GM21515 (cell line): Measurements from ENCODE around the gene SAMD4A.

Experiments
- ATAC-seq: cut with Tn5 transposase; IDR thresholded peaks from one replicate; pipeline ENCODE4 v1.9.1; 2021; ENCODE audit not compliant: unreplicated experiment

The SAMD4A gene

DNA sequence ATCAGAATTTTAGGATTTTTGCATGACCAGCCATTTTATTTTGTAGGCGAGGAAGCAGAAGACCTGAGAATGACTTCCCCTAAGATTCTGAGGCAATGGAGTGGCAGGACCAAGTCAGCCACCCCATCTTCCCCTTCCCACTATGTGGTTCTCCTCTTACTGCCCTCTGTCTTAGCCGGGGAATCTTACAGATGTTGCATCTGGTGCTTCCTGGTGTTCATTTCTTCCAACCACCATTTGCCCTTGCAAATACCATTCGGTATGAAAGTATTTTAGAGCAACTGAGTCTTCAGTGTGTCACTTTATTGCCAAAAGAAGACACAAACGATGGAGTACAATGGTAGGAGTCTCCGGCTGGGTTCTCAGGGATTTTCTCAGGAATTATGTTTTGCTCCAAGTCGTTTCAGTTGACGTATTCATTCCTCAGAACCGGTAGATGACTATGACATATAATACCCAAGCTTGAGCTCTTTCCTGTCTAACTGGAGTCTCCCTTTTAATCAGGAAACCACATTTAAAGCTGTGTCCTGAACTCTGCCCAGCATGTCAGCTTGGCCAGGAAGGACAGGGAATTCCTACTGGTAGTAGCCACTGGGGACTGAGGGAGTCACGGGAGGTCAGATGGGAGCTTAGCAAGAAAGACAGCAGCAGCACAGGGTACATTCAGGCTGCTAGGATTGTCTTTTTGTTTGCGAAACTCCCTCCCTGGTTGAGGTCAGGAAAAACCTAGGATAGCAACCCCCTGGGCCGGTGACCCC, 87.0 kb downstream of the SAMD4A start:
- ATAC-seq: no peak

- ATAC-seq: no peak
Measured at GRCh38 chr14:54654605-54655004, 87.7 kb downstream of the SAMD4A start.

DNA sequence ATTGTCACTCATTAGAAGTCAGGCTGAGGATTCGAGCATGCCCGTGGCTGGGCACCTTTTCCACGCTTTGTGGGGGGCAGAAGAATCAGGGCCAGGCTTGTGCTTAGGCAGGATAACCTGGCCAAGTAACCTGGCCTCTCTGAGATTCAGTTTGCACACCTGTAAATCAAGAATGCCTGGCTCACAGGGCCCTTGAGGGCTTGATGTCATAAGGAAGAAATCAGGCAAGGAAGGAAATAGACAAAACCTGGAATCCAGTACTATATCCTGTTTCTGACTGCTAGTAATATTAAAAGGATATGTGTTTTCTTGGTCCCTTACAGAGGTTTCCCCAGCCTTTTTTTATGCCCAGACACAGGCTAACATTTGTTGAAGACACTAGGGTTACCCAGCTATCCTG, 91.9 kb downstream of the SAMD4A start:
- ATAC-seq: no peak

- no peak for ATAC-seq
Measured at GRCh38 chr14:54659365-54659764, 92.4 kb downstream of the SAMD4A start.

DNA sequence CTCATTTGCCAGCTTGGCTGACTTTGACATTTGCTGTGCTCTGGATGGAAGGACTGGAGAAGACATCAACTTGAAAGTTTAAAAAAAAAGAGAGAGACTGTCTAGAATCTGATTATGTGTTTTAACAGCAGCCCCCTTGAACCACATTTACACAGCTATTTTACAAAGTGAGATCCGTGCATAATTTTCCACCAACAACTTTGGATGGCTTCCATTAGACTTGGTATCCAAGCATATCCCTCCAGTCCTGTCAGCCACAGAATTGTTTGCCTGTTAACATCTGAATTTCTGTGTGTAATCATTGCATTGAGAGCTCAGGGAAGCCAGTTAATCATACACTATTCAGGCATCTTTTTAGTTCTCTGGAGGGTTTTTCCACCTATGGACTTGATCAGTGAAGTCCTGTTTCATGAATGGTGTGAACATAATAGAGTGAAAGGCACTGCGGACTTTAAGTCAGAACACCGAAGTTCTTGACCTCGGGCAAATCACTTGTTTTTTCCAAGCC, 93.7 kb downstream of the SAMD4A start:
- no peak for ATAC-seq

DNA sequence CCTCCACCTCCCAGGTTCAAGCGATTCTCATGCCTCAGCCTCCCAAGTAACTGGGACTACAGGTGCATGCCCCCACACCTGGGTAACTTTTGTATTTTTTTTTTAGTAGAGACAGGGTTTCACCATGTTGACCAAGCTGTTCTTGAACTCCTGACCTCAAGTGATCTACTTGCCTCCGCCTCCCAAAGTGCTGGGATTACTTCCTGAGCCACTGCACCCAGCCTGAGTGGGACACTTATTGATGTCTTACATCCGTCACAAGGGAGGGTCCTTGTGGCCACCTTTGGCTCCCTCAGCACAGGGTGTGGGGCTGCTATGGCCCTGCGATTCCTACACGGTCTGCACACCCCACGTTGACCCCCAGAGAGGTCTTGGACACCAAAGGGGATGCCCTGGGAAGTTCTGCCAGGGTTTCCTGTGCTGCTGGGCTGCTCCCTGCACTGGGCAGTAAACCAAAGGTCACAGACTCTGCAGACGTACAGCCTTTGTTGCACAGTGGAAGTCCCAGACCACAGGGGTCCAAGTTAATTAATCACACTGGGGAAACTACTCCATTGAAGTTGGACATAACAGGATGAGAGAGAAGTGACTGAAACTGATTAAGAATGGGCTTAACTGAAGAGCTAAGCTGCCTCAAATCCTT, 95.7 kb downstream of the SAMD4A start:
- ATAC-seq: no peak

DNA sequence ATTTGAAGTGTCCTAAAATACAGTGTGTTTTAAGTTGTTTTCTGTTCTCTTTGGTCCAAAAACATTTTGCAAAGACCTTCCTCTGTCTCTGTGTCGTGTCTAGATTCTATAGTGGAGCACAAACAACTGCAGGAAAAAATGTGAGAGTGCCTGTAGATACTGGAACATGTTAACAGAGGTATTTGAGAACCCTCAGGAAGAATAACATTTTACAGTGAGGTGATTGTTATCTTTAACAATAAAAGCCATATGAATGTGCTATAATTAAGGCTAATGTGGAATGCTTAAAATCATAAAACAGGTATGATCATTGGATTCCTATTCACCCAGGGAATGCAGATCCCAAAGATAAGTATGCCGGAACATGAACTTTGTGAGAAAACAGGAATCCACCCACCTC, 98.0 kb downstream of the SAMD4A start:
- no peak for ATAC-seq

- no peak for ATAC-seq
Measured at GRCh38 chr14:54665946-54666345, 99.0 kb downstream of the SAMD4A start.

DNA sequence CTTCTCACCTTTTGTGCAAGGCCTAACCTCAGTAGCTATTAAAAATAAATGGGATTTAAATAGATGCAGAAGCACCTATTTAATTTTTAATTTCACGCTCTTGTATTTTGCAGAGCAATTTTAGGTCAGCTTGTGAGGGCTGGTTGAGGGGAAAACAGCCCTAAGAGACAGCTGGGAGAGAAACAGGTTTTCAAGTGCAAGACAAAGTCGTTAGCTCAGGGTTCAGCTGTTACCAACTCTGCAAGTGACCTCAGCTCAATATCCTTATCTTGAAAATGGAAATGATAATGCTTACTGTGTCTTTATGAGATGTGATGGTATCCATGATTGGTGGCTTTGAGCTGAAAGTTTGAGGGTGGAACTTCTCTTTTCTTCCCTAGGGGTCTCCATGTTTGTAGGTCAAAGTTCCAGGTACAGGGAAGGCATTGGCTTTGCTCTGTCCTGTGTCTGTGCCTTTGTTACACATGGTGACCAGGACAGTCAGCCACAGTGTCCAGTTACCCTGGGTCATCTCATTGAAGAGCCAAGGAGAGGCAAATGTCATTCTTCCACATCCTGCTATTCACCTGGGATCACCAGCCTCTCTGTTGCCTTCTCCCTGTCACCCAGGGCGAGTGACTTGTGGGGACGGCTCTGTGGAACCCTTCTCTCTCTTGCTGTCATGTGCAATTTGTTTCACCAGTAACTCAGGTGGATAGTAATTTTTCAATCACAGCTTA, 100.3 kb downstream of the SAMD4A start:
- ATAC-seq: no peak

GRCh38 chr14:54667764-54668163, 100.8 kb downstream of the SAMD4A start:
- no peak for ATAC-seq

GRCh38 chr14:54669721-54670561, 103.0 kb downstream of the SAMD4A start:
- ATAC-seq: no peak

- ATAC-seq: no peak
Measured at GRCh38 chr14:54671537-54671936, 104.6 kb downstream of the SAMD4A start.

GRCh38 chr14:54672181-54672580, 105.3 kb downstream of the SAMD4A start:
- ATAC-seq: no peak

GRCh38 chr14:54672688-54673087, 105.8 kb downstream of the SAMD4A start:
- no peak for ATAC-seq

GRCh38 chr14:54673193-54674045, 106.5 kb downstream of the SAMD4A start:
- ATAC-seq: no peak

- ATAC-seq: peak; percentile 70
Measured at GRCh38 chr14:54674046-54674741, 107.3 kb downstream of the SAMD4A start.

GRCh38 chr14:54675236-54676128, 108.6 kb downstream of the SAMD4A start:
- no peak for ATAC-seq
